Spleen (tissue), 11 donors: ENCODE data around the gene TMEM14A. TPM values are rescaled to one million over a fixed set of nuclear protein-coding genes. Genes with fewer than 3 reads are reported as not detected.

Experiments used
- DNase-seq: peaks from one replicate; pipeline ENCODE4 v3.0.0-alpha.2; 2020
- H3K27ac ChIP-seq, 8 donors: fragments of 200-600 bp; sonication (generic) in 7 of 8; 1 replicate in 4 of 8; 2 replicates in 4 of 8; pipeline versions ENCODE4 v1.5.0 to v1.8.0; 2016 to 2021; ENCODE audit warnings: inconsistent platforms in 4 of 8, mild to moderate bottlenecking in 4 of 8, moderate library complexity in 1 of 8
- H3K27me3 ChIP-seq, 7 donors: fragments of 200-600 bp; sonication (generic) in 6 of 7; replicated peaks in 1 of 7; 1 replicate in 4 of 7; 2 replicates in 3 of 7; pipeline versions ENCODE4 v1.5.0 to v1.8.0; 2016 to 2021; ENCODE audit warnings: inconsistent platforms in 3 of 7, mild to moderate bottlenecking in 1 of 7
- H3K36me3 ChIP-seq, 6 donors: fragments of 200-600 bp; sonication (generic) in 5 of 6; 1 replicate in 4 of 6; 2 replicates in 2 of 6; pipeline versions ENCODE4 v1.5.0 to v1.8.0; 2016 to 2021; ENCODE audit warnings: inconsistent platforms in 2 of 6
- H3K4me1 ChIP-seq, 6 donors: fragments of 200-600 bp; sonication (generic) in 5 of 6; 1 replicate in 3 of 6; 2 replicates in 3 of 6; pipeline versions ENCODE4 v1.5.0 to v1.8.0; 2016 to 2021; ENCODE audit warnings: inconsistent platforms in 3 of 6
- H3K4me3 ChIP-seq, 8 donors: fragments of 200-600 bp; sonication (generic) in 7 of 8; 1 replicate in 4 of 8; 2 replicates in 4 of 8; pipeline versions ENCODE4 v1.5.0 to v1.8.0; 2016 to 2021; ENCODE audit warnings: inconsistent platforms in 4 of 8, mild to moderate bottlenecking in 4 of 8, moderate library complexity in 2 of 8
- H3K9me3 ChIP-seq, 8 donors: fragments of 200-600 bp; sonication (generic) in 7 of 8; 1 replicate in 4 of 8; 2 replicates in 4 of 8; pipeline versions ENCODE4 v1.5.0 to v1.8.0; 2016 to 2021; ENCODE audit warnings: inconsistent platforms in 4 of 8
- CTCF ChIP-seq, 11 experiments: fragments of 200-600 bp in 7 of 11; fragments of 450-650 bp in 4 of 11; sonication (generic) in 4 of 11; IDR thresholded peaks in 8 of 11; conservative IDR thresholded peaks in 3 of 11; 1 replicate in 7 of 11; 2 replicates in 4 of 11; pipeline versions ENCODE4 v1.4.0 to v1.8.0; 2016 to 2021; ENCODE audit warnings: antibody characterized with exemption in 11 of 11, inconsistent platforms in 4 of 11, mild to moderate bottlenecking in 1 of 11
- POLR2A ChIP-seq, 3 donors: fragments of 450-650 bp; IDR thresholded peaks; one replicate each; pipeline ENCODE4 v1.5.1; 2017; ENCODE audit warnings: antibody characterized with exemption in 3 of 3, mild to moderate bottlenecking in 1 of 3
- POLR2AphosphoS5 ChIP-seq, 3 donors: sonication (generic); formaldehyde crosslinking; IDR thresholded peaks; one replicate each; pipeline ENCODE4 v1.5.1; 2017; ENCODE audit warnings: antibody characterized with exemption in 3 of 3
- WGBS, 5 donors: extraction: QIAGEN DNeasy Blood & Tissue Kit in 3 of 5; methylation state at CpG; one replicate each; pipeline versions ENCODE4 v1.1.5 to v1.1.7; 2013 to 2018; 5-methylcytosine and 5-hydroxymethylcytosine counted together
- intact Hi-C: fragments of 100-400 bp; cut with DNase I; formaldehyde crosslinking; loops from one replicate; pipeline ENCODE4 v1.15.0; 2023; ENCODE audit warnings: low total_unique reads
- polyA plus RNA-seq, 3 donors: library from polyadenylated mRNA; stranded (reverse); fragments of 200-250 nt; gene quantifications; one replicate each; pipeline ENCODE4 v1.2.1, GENCODE V29; 2013
- small RNA-seq, 4 donors: library from RNA; depleted of rRNA; stranded (forward); fragments of <200 nt; gene quantifications; one replicate each; pipeline ENCODE3, GENCODE V24; 2016
- total RNA-seq, 7 donors: library from RNA; depleted of rRNA in 3 of 7; stranded (reverse); fragments of >200 nt in 3 of 7; fragmentation: NEBNext Ultra II Directional in 4 of 7; extraction: Animal tissue kit (Norgen Biotek cat#: 25700) in 4 of 7; gene quantifications; one replicate each; pipeline versions ENCODE4 v1.1.0 to v1.2.1, GENCODE V29; 2016 to 2021
- donor health status: healthy with polysubstance abuse.
- donor health status: DM: no; HTN: no; CAD: no; lungs with moderate emphysema.
- donor health status: DM: no; HTN: no; CAD: no.
- donor health status: Bipolar disorder and iron deficiency.
- donor health status: healthy.
- donor health status: DM: no; HTN: no; CAD: no.
- donor health status: DM: yes; HTN: yes; CAD: no.

TMEM14A gene
- total and polyA plus RNA-seq, 10 donors, result 7.5 to 20.3 (median 12.1) TPM

- WGBS, 5 donors, result 88 to 93% (median 91%) methylated on average over 3 of the region's 3 CpGs
- TF ChIP-seq POLR2AphosphoS5 (IDR thresholded peaks at IDR 0.05) (no peak), POLR2A (IDR thresholded peaks at IDR 0.05) (no peak), CTCF (IDR thresholded peaks at IDR 0.05 in 8 of 11, conservative IDR thresholded peaks at IDR 0.05 in 3 of 11) (no peak)
These were observed 63.2 kb downstream of the TMEM14A start for GRCh38 chr6:52734072-52734471.

GRCh38 chr6:52735071-52735470 lies 64.2 kb downstream of the TMEM14A start:
- H3K36me3 ChIP-seq, result no peaks in the 10 kb centered on the region
- intact Hi-C loops, result no loop called here
- 89 to 96% (median 93%) methylated on average over 6 of the region's 6 CpGs for WGBS, 5 donors
- TF ChIP-seq POLR2A (IDR thresholded peaks at IDR 0.05) (no peak), CTCF (IDR thresholded peaks at IDR 0.05 in 8 of 11, conservative IDR thresholded peaks at IDR 0.05 in 3 of 11) (no peak), POLR2AphosphoS5 (IDR thresholded peaks at IDR 0.05) (no peak)
- H3K9me3 ChIP-seq, result peaks cover 0 to 7% (median 5%) of the 10 kb centered on the region in 8 donors
- no peak overlapping the region for H3K27ac ChIP-seq
- H3K4me1 ChIP-seq, result no peaks in the 10 kb centered on the region
- no peaks in the 10 kb centered on the region for H3K27me3 ChIP-seq
- no peak overlapping the region for H3K4me3 ChIP-seq
- DNase-seq, result no peak

More at GRCh38 chr6:52734072-52734471, 63.2 kb downstream of the TMEM14A start:
- DNase-seq, result no peak
- Histone ChIP-seq H3K36me3 (no peaks in the 10 kb centered on the region), H3K4me3 (no peak overlapping the region), H3K9me3 (no peaks in the 10 kb centered on the region), H3K4me1 (no peaks in the 10 kb centered on the region), H3K27me3 (no peaks in the 10 kb centered on the region), H3K27ac (no peak overlapping the region)
- intact Hi-C loops, result no loop called here

- WGBS, 5 donors, result 83 to 100% (median 92%) methylated on average over 1 of the region's 1 CpG
- no peak for TF ChIP-seq POLR2AphosphoS5 (IDR thresholded peaks at IDR 0.05)
- no peak for TF ChIP-seq POLR2A (IDR thresholded peaks at IDR 0.05)
- TF ChIP-seq CTCF (IDR thresholded peaks at IDR 0.05 in 8 of 11, conservative IDR thresholded peaks at IDR 0.05 in 3 of 11), result no peak
- H3K4me3 ChIP-seq, result no peak overlapping the region
- no peaks in the 10 kb centered on the region for H3K4me1 ChIP-seq
- no peaks in the 10 kb centered on the region for H3K36me3 ChIP-seq
- no peak for DNase-seq
- no peaks in the 10 kb centered on the region for H3K27me3 ChIP-seq
- peaks cover 0 to 18% (median 14%) of the 10 kb centered on the region in 8 donors for H3K9me3 ChIP-seq
- H3K27ac ChIP-seq, result no peak overlapping the region
- intact Hi-C loops, result no loop called here
These were observed 65.2 kb downstream of the TMEM14A start for GRCh38 chr6:52736145-52736544.

Small RNAs within 50 kb of the gene (small RNA-seq; reads per million reads assigned to genes)
- gene AL109918.2, result 0 reads per million in 4 donors

Other genes with a start within 250 kb of the TMEM14A start
- 10 to 100 TPM; 26.7 to 47.7 (median 40.1) TPM for gene TRAM2, start 94.1 kb upstream of the TMEM14A start, total RNA-seq
- gene TRAM2, start 94.1 kb upstream of the TMEM14A start, polyA plus RNA-seq, result 1 to 10 TPM; 1.8 to 4.8 (median 2.2) TPM
- not detected for gene GSTA2, start 92.4 kb downstream of the TMEM14A start, total RNA-seq
- not detected for gene GSTA2, start 92.4 kb downstream of the TMEM14A start, polyA plus RNA-seq
- not detected for gene GSTA1, start 132.7 kb downstream of the TMEM14A start, total RNA-seq
- under 1 TPM in 2 of 3 donors, not detected in 1; 0.10 to 0.12 TPM for gene GSTA1, start 132.7 kb downstream of the TMEM14A start, polyA plus RNA-seq
- gene GSTA5, start 169.7 kb downstream of the TMEM14A start, total RNA-seq, result not detected
- not detected for gene GSTA5, start 169.7 kb downstream of the TMEM14A start, polyA plus RNA-seq
- gene GSTA3, start 238.6 kb downstream of the TMEM14A start, total RNA-seq, result not detected
- gene GSTA3, start 238.6 kb downstream of the TMEM14A start, polyA plus RNA-seq, result not detected